HG03064 (cell line): ENCODE data around the gene STK39.

Source experiments
- ATAC-seq: cut with Tn5 transposase; IDR thresholded peaks from one replicate; pipeline ENCODE4 v1.9.1; 2021; ENCODE audit warnings: low read depth; ENCODE audit not compliant: unreplicated experiment

STK39 gene

DNA sequence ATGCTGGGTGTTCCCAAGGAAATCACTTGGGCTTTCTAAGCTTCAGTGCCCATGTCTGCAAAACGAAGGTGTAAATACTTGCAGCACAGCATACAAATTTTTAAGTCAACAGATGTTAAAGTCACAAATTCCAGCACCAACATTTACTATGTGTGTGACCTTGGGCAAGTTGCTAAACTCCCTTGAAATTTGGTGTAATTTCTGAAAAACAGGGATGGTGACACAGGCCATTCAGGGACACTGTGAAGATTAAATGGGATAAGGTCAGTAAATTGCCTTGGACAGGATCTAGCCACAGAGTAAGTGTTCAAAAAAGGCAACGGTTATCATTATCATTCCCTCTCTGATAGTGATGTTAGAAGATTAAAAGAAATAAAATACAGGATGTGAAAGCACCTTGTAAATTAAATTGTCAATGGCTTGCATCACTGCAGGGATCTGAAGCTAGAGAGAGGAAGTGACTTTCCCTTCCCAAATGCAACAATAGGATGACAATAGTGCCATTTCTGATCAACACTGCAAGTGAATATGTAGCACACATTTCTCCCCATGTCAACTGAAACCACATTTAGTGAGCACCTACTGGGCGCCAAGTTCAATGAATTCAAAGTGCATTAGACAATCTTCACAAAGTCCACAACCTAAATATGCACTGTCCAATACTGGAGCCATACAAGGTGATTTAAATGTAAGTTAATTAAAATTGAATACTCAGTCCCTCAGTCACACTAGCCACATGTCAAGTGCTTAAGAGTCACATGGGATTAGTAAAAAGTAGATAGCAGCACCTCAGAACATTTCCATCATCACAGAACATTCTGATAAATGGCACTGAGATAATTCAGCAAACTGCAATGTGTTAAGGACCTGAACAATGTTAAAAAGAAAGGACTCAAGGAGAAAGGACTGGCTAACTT, 81.2 kb downstream of the STK39 start:
- no peak for ATAC-seq

DNA sequence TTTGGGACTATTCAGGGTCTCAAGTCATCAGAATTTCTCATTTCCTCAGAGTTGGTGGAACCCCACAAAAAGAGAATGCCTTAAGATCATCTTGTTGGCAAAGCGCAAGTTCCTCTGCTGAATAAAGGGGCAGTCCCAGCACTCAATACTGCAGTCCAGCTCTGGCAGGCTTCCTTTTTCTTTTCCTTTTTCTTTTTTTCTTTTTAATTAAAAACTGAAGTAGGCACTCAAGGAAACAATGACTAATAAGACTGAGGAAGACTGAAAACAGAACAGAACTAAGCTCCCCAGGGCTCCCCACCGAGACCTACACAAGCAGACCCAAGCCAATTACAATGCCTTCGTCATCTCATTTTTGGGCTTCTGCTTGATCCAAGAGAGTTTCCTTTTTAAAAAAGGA, 82.0 kb downstream of the STK39 start:
- no peak for ATAC-seq

DNA sequence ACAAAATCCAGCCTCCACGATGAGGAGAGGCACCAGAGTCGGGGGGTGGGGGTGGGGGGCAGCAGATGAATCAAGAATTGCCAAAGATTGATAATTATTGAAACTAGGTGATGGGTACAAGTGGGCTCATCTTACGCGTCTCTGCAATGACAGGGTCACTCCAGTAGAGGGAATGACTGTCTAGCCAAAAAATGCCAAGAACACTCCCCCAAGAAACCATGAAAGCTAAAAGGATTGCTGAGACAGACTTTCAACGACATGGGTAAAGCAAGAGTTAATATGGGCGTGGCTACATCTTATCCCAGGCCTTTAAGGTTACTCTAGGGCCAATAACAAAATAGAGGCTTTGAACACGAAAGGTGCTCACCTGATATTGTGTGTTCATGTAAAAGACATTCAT, 86.5 kb downstream of the STK39 start:
- ATAC-seq, result no peak

DNA sequence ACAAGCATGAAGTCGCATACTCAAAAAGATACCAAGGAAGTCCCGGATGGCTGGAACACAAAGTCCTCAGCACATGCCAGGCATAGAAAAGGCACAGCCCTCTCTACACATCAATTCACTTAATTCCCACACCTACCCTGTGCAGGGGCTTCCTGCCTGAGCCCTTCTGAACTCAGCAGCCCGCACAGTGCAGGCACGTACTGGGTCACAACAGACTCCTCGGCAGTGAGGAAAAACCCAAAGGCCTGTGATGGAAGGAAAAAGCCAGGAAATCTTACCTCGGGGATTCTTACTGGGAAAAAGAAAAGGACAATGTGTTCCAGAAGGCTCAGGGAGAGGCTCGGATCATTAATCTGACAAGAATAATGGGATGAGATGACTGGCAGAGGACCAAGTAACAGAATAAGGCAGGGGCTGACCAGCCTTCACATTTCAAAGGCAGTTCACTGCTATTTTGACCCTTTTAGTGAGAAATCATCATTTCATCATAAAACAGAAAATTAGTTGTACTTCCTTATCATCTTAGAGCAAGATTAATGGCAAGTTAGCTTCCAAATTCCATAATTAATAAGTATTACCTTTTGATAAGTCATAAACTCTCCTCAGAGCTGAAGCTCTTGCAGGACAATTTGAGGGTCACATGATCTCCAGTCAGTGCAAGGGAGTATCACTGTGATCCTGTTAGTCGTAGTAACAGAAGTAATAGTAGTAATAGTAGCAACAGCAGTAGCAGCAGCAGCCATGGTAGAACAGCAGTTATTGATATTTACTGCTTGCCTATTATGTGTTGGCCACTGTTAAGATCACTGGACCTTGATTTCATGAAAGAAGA, 87.4 kb downstream of the STK39 start:
- ATAC-seq, result no peak

DNA sequence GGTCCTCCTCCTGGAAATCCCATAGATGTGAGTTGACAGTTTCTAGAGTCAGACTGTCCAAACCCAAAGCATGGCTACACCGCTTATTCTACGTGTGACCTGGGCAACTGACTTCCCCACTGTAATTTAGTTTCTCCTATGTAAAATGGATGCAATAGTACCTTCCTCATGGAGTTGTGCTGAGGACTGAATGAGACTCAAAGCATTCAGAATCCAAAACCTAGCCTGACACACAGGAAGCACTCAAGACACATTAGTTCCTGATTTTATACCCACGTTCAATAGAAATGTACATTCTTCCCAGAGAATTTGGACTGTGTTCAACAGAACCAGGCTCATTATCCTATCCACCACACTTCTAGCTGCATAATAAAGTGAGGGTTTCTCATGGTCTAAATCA, 88.8 kb downstream of the STK39 start:
- no peak for ATAC-seq

DNA sequence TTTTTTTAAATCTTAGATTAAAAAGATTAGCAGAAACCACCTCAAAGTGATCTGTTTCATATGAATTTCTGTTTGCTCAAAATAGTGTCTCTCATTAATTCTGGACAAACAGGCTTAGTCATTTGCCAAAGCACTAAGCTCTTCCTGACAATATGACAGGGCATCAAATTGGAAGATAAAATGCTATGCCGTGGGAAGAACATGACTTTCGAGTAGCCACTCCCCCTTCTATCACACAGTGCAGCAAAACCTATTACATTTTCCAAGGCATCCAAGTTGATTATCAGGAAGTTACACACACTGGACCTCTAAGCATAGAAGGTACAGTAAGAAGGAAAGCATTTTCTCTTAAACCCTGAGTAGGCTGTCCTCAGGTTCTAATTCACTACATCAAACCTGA, 89.5 kb downstream of the STK39 start:
- ATAC-seq, result no peak

DNA sequence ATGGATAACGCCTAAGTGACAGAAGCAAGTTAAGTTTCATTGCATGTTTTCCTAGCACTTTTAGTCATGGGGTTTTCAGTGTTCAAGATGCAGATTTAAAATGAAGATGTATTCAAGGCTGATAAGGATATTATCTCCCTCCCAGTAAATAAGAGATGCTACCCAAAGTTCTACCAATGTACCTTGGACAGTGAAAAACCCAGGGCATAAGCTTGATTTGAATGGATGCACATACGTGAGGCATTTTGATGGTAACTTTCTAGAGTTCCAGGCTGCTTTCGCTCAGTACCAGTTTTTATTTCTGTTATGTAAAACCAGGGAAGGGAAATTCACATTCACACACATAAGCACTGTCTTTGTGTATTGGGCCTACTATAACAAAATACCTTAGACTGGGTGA, 90.3 kb downstream of the STK39 start:
- ATAC-seq, result no peak

DNA sequence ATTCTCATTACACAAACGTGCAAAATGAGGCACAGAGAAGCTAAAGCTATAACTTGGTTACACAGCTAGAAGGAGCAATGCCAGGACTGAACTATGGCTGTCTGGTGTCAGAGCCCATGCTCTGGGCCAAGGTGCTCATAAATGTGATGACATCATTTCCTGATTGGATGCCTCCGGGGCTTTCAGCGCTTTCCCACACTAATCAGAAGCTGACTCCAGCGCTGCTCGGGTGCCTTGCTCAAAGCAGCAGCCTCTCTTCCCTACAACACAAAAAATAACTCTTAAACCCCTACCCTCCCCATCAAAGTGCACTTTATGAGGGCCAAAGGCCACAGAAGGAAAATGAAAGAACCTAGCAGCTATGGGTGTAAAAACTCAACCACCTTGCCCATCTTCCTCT, 90.7 kb downstream of the STK39 start:
- no peak for ATAC-seq

DNA sequence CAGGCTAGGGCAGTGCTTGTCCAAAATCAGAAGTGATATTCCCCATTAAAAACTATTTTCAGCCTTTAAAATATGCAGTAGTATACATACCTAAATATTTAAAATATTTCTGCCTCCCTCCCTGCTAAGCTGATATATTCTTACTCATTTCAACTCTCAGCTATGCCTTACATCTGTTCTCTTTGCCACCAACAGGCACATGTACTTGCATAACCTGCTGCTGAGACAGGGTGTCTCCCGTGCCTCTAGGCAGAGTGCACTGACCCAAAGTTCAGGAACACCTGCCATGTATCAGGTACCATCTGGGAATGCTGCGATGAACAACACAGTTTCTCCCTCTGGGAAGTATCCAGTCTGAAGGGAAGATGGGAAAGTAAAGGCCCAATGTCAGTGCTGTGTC, 91.7 kb downstream of the STK39 start:
- no peak for ATAC-seq

DNA sequence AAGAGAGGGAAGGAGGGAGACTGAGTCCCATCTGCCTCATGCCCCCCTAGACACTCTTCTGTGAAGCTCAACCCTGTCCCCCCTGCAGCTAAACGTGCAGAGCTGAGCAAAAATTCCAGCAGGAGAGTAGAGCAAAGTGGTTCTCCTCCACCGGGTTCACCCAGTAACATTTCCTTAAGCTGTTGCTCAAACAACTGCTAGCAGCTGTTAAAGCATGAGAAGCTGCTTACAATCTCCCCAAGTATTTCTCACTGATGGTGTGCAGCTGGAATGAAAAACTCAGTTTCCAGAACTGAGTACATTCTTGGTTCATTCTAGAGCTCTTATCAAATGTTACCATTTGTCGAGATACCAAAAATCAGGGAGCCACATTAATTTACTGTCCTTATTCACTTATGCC, 92.3 kb downstream of the STK39 start:
- no peak for ATAC-seq

DNA sequence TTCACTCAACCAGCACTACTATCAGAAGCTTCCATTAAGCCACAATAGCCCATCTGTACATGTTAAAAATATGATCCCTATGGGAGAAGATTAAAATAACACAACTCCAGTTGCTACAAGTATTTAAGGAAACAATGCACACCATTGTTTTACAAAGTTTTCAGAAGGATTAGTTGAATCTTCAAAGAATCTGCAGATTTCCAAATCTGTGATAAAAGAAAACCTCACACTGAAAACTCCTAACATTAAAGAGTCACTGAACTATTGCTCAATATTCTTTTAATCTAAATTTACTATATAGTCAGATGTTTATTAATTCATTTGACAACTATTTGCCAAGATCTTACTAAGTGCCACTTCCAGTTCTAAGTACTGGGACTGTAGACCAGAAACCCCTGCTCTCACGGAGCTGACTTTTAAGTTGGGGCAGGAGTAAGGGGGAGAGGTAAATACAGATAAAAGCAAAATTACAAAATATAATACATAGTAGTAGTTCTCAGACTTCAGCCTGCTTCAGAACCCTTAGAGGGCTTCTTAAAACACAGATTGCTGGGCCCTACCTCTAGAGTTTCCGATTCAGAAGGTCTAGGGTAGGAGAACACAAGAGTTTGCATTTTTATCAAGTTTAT, 94.4 kb downstream of the STK39 start:
- no peak for ATAC-seq

DNA sequence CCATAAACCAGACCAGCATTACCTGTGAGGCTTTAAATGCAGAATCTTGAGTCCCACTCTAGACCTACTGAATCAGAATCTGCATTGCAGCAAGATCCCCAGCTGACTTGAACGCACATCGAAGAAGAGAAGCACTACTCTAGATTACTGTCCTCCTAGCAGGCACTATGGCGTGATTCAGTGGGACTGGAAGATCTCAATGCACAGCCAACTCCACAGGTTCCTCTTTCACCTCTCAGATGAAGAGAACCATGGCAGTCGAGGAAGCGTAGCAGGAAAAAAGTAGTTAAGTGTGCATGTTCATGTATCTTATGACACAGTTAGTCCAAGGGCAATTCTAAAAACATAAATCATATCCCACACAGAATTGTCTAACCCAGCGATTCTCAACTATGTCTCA, 97.4 kb downstream of the STK39 start:
- ATAC-seq, result no peak

DNA sequence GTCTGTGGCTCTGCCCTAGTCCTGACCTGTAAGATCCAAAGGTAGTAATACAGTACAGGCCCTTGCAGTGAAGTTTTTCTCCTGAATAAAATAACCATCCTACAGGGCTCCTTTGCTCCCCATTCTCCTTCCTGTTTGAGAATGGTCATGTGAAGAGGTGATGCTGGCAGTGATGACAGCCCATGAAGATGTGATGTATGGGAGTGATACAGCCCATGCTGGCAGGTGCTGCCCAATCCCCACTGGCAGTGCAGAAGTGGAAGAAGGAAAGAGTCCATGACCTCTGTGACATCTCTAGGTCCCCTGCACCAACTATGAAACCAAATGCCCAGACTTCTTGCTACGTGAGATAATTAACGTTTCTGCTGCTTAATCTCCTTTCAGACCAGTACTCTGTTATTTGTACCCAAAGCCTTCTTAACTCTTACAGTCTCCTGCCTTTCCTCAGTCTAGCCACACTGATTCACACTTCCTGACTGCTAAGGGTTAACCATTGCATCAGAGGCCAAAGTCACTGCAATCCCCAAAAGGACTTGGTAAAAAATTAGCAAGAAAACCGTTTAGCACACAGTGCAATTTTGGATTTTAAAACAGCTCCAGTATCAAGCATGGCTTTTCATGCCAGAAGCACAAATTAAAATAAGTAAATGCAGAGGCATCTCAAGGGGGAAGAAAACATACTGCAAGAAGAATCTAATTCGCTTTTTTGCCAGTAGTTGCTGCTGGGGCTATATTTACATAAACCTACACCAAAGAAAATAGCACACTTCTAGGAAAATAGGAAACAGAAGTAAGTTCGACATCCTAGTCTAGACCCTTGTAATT, 98.0 kb downstream of the STK39 start:
- ATAC-seq, result no peak

DNA sequence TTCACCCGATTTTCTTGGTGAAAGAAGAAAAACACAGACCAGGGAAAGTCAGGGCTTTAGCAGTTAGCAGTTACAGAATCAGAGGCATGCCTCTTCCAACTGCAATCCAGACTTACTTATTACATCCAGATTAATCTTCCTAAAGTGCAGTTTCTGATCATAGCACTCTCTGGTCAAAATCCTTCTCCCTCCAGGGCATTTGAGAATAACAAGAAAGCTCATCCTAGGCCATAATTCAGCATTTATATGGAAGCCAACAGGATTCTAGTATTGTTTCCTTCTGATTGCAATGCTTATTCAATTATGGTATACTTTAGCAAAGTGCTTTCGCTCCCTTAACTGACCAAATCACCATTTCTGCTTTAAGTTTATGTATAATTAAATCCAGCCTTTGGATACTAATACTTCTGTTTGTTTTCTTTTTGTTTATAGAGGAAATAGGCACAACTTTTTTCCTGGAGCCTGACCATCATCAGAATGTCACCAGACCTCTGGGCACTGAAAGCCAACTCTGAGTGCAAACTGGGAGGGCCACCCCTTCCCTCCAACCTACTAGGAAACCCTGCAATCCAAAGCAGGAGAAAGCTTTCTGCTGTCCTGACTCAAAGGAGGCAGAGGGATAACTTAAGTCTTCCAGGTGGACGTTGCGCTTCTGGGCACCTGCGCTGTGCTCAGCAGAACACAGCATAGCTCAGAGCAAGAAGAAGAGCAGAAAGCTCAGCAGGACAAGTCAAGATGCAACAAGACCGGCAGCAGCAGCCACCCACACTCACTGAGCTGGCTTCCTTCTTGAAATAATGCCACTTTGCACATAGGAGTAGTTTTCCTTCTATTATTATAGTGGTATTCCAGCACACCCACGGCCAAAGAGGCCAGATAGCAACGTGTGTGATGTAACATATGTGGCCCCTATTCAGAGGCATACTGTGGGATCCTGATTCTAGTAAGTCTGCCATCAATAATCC, 99.3 kb downstream of the STK39 start:
- ATAC-seq, result no peak

DNA sequence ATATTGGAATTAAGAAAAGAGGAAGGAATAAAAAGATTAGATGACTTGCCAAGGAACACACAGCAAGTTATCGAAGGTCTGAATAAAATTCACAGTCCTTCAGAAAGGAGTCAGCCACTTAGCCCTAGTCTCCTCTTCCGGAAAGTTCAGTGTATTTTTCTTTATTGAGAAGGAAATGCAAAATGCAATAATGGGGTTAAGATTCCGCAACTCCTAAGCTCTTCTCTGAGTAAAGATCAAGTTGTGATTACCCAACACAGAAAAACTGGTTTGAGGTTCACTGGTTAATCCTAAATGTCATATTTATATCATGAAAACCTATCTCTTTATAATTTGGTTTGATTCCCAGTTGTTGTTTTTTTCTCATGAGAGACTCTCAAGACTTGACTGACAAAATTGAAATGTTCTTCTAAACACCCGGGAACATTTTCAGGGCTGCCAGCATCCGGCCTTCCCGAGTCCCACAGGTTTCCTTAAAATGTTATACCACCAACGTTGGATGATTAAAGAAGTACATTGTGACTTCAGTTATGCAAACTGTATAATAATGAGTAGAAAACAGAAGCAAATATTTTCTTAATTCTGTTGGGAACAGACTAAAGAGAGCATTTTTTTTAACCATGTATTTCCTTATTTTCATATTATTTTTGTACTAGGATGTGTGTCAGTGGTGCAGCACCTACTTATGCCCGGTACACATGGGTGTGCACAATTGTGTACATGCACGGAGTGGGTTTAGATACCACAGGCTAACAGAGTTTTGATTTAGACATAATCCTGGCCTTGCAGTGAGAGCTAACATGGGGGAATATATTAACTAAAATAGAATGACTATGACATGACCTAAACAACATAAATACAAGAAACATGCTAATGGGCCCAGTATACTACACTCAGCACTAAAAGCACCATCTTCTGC, 100.2 kb downstream of the STK39 start:
- no peak for ATAC-seq

DNA sequence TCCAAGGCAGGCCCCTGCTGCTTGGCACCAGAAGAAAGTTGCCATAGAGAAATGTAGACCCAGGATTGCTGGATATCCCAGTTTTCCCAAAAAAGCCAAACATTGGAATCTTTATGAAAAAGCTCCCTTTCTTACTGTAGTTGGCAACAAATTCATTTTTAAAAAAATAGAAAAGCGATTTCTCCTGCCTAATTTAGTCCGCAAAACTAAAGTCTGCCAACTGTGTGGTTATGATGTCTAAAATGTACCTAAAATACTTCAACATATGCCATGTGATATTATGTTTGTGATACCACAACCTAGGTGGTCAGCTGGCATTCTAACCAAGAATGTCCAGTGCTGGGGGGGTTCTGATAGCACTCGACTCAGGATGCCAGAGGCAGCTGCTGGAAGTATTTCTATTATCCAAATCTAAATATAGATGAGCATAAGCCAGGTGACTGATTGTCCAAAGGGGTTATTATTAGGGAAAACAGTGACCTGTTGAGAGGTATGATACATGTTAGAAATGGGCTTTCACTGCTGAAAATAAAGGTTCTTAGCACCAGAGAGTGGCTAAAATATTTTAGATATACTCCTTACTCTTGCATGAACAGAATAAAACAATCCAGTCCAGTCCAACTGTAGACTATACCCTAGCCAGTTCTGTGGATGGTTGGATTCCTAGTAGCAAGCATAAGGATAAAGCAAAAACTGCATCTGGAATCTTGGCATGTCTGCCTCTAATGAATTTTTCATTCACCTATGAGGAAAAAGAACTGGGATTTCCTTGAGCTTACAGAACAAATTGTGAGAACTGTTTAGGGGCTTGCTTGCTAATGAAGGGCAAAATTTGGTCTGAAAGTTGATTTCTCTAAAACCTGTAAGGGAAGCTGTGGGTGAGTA, 101.7 kb downstream of the STK39 start:
- ATAC-seq, result no peak

DNA sequence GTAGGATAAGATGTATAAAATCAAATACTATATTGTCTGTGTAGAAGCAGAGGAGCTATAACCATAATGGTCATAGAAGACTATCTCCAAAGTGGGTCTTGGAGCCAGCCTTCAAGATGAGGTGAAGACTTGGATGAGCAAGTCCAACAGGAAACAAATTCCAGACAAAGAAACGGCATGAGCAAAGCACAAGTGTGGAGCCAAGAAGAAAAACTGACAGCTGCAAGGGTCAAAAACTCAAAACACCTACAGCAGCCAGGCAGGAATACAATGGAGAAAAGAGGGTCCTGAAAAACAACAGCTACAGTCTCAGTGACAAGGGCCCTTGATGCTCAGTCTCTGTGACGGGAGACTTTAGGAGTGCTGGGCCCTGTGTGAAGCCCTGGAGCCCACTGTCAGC, 102.4 kb downstream of the STK39 start:
- ATAC-seq, result no peak
